ENCODE results near the gene SECISBP2.

DNA sequence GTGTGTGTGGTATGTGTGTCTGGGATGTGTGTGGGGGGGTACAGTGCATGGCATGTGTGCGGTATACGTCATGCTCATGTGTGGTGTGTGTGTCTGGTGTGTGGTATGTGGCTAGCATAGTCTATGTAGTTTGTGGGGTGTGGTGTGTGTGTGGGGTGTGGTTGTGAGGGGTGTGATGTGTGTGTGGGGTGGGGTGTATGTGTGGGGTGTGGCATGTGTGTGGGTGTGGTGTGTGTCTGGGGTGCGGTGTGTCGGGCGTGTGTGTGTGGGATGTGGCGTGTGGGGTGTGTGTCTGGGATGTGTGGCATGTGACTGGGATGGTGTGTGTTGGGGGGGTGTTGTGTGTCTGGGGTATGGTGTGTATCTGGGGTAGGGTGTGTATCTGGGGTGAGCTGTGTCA, 52.3 kb downstream of the SECISBP2 start:
- TF ChIP-seq, protein P1, sequence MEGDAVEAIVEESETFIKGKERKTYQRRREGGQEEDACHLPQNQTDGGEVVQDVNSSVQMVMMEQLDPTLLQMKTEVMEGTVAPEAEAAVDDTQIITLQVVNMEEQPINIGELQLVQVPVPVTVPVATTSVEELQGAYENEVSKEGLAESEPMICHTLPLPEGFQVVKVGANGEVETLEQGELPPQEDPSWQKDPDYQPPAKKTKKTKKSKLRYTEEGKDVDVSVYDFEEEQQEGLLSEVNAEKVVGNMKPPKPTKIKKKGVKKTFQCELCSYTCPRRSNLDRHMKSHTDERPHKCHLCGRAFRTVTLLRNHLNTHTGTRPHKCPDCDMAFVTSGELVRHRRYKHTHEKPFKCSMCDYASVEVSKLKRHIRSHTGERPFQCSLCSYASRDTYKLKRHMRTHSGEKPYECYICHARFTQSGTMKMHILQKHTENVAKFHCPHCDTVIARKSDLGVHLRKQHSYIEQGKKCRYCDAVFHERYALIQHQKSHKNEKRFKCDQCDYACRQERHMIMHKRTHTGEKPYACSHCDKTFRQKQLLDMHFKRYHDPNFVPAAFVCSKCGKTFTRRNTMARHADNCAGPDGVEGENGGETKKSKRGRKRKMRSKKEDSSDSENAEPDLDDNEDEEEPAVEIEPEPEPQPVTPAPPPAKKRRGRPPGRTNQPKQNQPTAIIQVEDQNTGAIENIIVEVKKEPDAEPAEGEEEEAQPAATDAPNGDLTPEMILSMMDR (IDR thresholded peaks at IDR 0.05), result no peak
- TF ChIP-seq POLR2A (IDR thresholded peaks at IDR 0.05), result no peak
